HepG2 (cell line): ENCODE results near the gene DUS1L. TPM values are rescaled to one million over a fixed set of nuclear protein-coding genes. Genes with fewer than 3 reads are reported as not detected.

Experiments used
- KLF13 ChIP-seq: sonication (generic); formaldehyde crosslinking; IDR thresholded peaks from 2 replicates; pipeline ENCODE4 v1.4.0; 2020; ENCODE audit warnings: mild to moderate bottlenecking, missing genetic modification reagents
- POLR2AphosphoS5 ChIP-seq: IDR thresholded peaks from 2 replicates; pipeline ENCODE4 v1.6.1; 2012; ENCODE audit warnings: low read depth, low read length
- PRDM15 ChIP-seq: sonication (generic); formaldehyde crosslinking; IDR thresholded peaks from 2 replicates; pipeline ENCODE4 v1.4.0; 2020; ENCODE audit warnings: missing genetic modification reagents
- SMARCE1 ChIP-seq: fragments of 450-650 bp; IDR thresholded peaks from 2 replicates; pipeline ENCODE4 v1.6.1; 2017; ENCODE audit warnings: borderline replicate concordance
- TERF1 ChIP-seq: sonication (generic); formaldehyde crosslinking; IDR thresholded peaks from 2 replicates; pipeline ENCODE4 v1.8.0; 2022; ENCODE audit warnings: mild to moderate bottlenecking, missing genetic modification reagents, moderate library complexity
- ZBTB21 ChIP-seq: sonication (generic); formaldehyde crosslinking; IDR thresholded peaks from 2 replicates; pipeline ENCODE4 v1.4.0; 2020; ENCODE audit warnings: missing genetic modification reagents
- ZNF451 ChIP-seq: sonication (generic); formaldehyde crosslinking; IDR thresholded peaks from 2 replicates; pipeline ENCODE4 v1.5.0; 2020; ENCODE audit warnings: mild to moderate bottlenecking, missing genetic modification reagents
- ZNF512 ChIP-seq: sonication (generic); formaldehyde crosslinking; IDR thresholded peaks from 2 replicates; pipeline ENCODE4 v1.4.0; 2020; ENCODE audit warnings: mild to moderate bottlenecking, missing genetic modification reagents
- polyA plus RNA-seq, 8 experiments: library from polyadenylated mRNA; depleted of rRNA in 3 of 8; stranded (reverse) in 7 of 8; unstranded in 1 of 8; fragments of >200 nt; fragmentation: Illumina TruSeq in 4 of 8; extraction: Trizol in 4 of 8; gene quantifications; 2 replicates each; pipeline versions ENCODE4 v1.2.1 to v1.2.3, GENCODE V29; 2011 to 2016; ENCODE audit warnings: low read depth in 4 of 8, missing spikeins in 1 of 8, mixed read lengths in 1 of 8; ENCODE audit not compliant: insufficient read depth in 1 of 8
- total RNA-seq, 5 experiments: library from RNA; depleted of rRNA; stranded (reverse); fragments of >200 nt; fragmentation: Illumina TruSeq; extraction: Trizol; gene quantifications; 2 replicates each; pipeline ENCODE4 v1.2.3, GENCODE V29; 2016; ENCODE audit warnings: low read depth in 1 of 5

Gene DUS1L
- total and polyA plus RNA-seq, 2 of the 13 experiments (the other 11 are each of a cell fraction or from before 2014, with no cell fraction given), result 81.0 to 109 TPM

GRCh38 chr17:82096709-82097183, 31.1 kb upstream of the DUS1L start (continued):
- TF ChIP-seq PRDM15, result no peak
- TF ChIP-seq ZBTB21 (CRISPR knock-in tag), result no peak
- TF ChIP-seq SMARCE1, result no peak
- TF ChIP-seq TERF1, result no peak
- TF ChIP-seq KLF13 (CRISPR knock-in tag), result no peak
- no peak for TF ChIP-seq POLR2AphosphoS5
- no peak for TF ChIP-seq ZNF512 (CRISPR knock-in tag)
- no peak for TF ChIP-seq ZNF451
- TF ChIP-seq, all 625 proteins: peak for 42
